HG02970 (cell line): ENCODE data around the gene PHYHIPL.

Source experiments
- ATAC-seq: cut with Tn5 transposase; IDR thresholded peaks from one replicate; pipeline ENCODE4 v1.9.1; 2021; ENCODE audit warnings: mild to moderate bottlenecking, moderate library complexity, moderate number of reproducible peaks; ENCODE audit not compliant: unreplicated experiment, low FRiP score

Gene PHYHIPL

DNA sequence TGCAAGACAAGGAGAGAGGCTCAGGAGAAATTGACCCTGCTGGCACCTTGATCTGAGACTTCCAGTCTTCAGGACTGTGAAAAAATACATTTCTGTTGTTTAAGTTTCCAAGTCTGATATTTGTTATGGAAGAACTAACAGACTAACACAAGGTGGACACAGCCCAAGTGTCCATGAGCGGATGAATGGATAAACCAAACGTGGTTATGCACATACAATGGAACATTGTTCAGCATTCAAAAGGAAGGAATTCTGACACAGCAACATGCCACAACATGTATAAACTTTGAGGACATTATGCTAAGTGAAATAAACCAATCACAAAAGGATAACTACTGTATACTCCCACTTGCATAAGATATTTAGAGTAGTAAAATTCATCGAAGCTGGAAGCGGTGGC, 109.4 kb downstream of the PHYHIPL start:
- ATAC-seq, result no peak

DNA sequence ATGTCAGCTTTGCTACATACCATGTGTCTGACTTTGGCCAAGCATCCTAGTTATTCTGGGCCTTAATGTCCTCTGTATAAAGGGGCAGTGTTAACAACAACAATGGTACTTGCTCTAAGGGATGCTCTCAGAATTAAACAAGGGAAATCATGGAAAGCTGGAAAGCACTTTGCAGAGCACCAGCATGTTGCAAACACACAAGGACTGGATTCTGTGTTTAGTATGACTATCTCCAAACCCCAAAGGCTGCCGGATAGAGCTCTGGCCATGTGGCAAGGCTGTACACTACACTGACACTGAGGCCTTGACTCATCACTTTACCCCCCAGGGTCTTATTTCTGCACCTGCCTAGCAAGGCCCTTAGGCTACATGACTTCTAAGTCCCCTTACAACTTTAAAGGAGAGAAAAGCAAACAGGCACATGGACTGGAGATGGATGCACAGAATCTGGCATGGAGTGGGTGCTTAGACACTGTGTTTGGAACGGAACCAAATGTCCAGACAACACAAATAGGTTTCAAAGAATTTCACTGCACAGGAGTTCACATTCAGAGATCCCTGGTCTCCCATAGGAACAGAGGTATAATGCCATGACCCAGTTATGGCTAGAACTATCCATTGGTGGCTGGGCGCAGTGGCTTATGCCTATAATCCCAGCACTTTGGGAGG, 111.3 kb downstream of the PHYHIPL start:
- no peak for ATAC-seq

DNA sequence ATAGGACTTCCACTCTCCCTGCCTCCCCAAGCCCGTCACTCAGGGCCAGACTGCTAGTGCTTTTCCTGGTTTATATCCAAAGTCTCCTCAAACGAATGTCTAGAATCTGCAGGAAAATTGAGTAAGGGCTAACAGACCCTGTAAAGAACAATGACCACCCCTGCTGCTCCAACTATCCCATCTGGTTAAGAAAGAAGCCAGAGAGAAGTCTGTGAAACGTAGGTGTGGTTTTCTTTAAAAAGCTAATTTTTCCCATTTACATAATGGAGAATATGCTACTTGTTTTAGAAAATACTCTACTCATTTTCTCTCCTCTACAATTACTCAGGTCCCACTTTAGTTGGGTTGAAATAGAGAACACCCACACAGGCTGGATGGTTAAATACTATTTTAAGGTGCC, 113.4 kb downstream of the PHYHIPL start:
- ATAC-seq, result no peak

DNA sequence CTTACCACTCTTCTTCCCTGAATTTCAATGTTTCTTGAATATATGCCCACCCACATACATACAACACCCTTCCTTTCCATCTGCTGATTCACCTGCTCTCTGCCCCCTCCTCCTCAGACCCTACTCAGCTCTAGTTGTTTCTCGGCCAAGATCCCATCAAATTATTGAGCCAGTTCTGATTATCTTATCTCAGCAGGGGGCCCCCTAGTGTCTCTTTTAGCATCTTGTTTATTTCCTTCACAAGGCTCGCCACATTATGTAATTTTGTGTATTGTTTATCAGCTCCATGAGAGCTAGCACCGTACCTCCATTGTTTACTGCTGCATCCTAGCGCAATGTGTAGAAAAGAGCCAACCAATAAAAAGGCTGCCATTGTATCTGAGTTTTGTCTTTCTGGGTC, 114.0 kb downstream of the PHYHIPL start:
- ATAC-seq, result no peak
